ENCODE measurements around the gene BDKRB2. TPM values are rescaled to one million over a fixed set of nuclear protein-coding genes. Genes with fewer than 3 reads are reported as not detected.

Gene BDKRB2
- total RNA-seq, 1 donor from 2014 or later: not detected

- no peaks in the 10 kb centered on the region for H3K9me3 Mint-ChIP-seq
- H3K4me1 Mint-ChIP-seq: no peaks in the 10 kb centered on the region
- no peak overlapping the region for H3K27ac Mint-ChIP-seq
- peaks cover 6% of the 10 kb centered on the region for H3K27me3 Mint-ChIP-seq
- intact Hi-C loops (cut with micrococcal nuclease): no loop called here
- H3K4me3 Mint-ChIP-seq: no peak overlapping the region
- no peak for DNase-seq
- H3K36me3 Mint-ChIP-seq (ENCODE audit: low read depth): no peaks in the 10 kb centered on the region
Measured at GRCh38 chr14:96265383-96266095, 60.9 kb downstream of the BDKRB2 start.

DNA sequence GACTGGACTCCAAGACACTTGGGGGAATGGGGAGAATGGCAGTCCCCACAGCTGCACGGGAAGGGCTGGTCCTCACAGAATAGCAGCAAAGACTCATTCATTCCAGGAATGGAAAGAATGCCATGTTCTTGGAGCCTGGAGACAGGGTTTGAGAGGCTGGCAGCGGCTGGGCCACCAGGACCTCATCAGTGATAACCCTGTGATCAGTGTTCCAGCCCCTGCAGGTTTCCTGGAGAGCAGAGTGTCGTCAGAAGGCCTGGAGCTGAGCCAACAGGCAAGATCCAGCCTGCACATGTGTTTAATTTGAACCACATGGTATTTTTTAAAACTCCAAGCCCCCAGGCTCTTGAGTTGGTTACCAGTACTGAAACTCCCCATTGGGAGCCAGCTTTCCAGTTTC, 62.7 kb downstream of the BDKRB2 start:
- no peaks in the 10 kb centered on the region for H3K4me1 Mint-ChIP-seq
- H3K36me3 Mint-ChIP-seq (ENCODE audit: low read depth): no peaks in the 10 kb centered on the region
- peaks cover 4% of the 10 kb centered on the region for H3K9me3 Mint-ChIP-seq
- no peak for DNase-seq
- H3K4me3 Mint-ChIP-seq: no peak overlapping the region
- H3K27ac Mint-ChIP-seq: no peak overlapping the region
- intact Hi-C loops (cut with micrococcal nuclease): no loop called here
- no peaks in the 10 kb centered on the region for H3K27me3 Mint-ChIP-seq

GRCh38 chr14:96267916-96268315, 63.3 kb downstream of the BDKRB2 start:
- peaks cover 4% of the 10 kb centered on the region for H3K9me3 Mint-ChIP-seq
- H3K27me3 Mint-ChIP-seq: no peaks in the 10 kb centered on the region
- no peaks in the 10 kb centered on the region for H3K36me3 Mint-ChIP-seq (ENCODE audit: low read depth)
- H3K27ac Mint-ChIP-seq: no peak overlapping the region
- no peak for DNase-seq
- H3K4me3 Mint-ChIP-seq: no peak overlapping the region
- intact Hi-C loops (cut with micrococcal nuclease): no loop called here
- H3K4me1 Mint-ChIP-seq: no peaks in the 10 kb centered on the region

- intact Hi-C loops (cut with micrococcal nuclease): no loop called here
- DNase-seq: no peak
- H3K4me3 Mint-ChIP-seq: no peak overlapping the region
- no peaks in the 10 kb centered on the region for H3K27me3 Mint-ChIP-seq
- no peaks in the 10 kb centered on the region for H3K4me1 Mint-ChIP-seq
- H3K27ac Mint-ChIP-seq: no peak overlapping the region
- H3K36me3 Mint-ChIP-seq (ENCODE audit: low read depth): no peaks in the 10 kb centered on the region
- peaks cover 4% of the 10 kb centered on the region for H3K9me3 Mint-ChIP-seq
Measured at GRCh38 chr14:96268431-96269358, 64.1 kb downstream of the BDKRB2 start.

GRCh38 chr14:96269359-96269710, 64.7 kb downstream of the BDKRB2 start:
- Mint-ChIP-seq H3K9me3 (peaks cover 4% of the 10 kb centered on the region), H3K36me3 (ENCODE audit: low read depth) (no peaks in the 10 kb centered on the region), H3K27ac (no peak overlapping the region), H3K4me3 (no peak overlapping the region), H3K27me3 (no peaks in the 10 kb centered on the region), H3K4me1 (no peaks in the 10 kb centered on the region)
- intact Hi-C loops (cut with micrococcal nuclease): no loop called here
- DNase-seq: no peak

DNA sequence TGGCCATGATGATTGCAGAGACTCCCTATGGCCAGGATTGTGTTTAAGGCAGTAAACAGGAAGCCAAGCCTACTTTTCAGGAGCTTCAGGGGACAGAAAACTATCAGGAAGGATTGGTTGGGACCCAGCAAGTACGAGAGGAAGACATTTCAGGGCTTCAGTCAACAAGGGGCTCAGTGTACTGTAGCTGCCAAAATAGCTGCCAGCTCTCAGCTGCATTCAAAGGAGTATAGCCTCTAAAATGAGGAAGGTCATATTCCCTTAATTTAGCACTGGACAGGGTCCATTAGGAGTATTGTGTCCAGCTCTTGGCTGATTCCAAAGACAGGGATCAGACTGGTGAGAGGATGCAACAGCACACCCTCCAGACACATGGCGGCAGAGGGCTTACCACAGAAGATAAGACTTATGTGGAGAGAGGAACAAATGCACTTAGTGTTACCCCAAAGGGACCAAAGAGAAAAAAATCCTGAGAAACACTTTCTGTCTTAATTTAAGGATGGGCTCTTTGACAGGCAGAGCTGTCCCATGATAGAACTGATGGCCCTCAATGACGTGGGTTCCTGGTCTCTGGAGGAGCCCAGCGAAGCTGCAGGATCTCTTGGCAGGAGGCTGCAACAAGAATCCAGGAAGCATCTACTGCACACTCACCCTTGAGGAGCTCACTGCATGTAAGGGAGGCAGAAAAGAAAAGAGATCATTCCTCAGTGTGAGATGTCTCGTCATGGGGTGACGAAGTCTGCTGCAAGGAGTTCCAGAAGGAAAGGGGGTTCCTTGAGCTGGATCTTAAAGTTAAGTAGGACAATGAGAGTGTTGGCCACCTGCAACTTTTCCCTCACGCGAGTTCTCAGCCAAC, 66.2 kb downstream of the BDKRB2 start:
- H3K36me3 Mint-ChIP-seq (ENCODE audit: low read depth): no peaks in the 10 kb centered on the region
- intact Hi-C loops (cut with micrococcal nuclease): loop anchor here (10.0 kb wide), 1 partner anchor 706 kb away; no protein-coding TSS in a partner anchor
- peaks cover 4% of the 10 kb centered on the region for H3K9me3 Mint-ChIP-seq

GRCh38 chr14:96271421-96271762, 66.8 kb downstream of the BDKRB2 start:
- no peak overlapping the region for H3K27ac Mint-ChIP-seq
- H3K4me3 Mint-ChIP-seq: no peak overlapping the region
- intact Hi-C loops (cut with micrococcal nuclease): loop anchor here (10.0 kb wide), 1 partner anchor 707 kb away; no protein-coding TSS in a partner anchor
- H3K4me1 Mint-ChIP-seq: peaks cover 2% of the 10 kb centered on the region
- H3K27me3 Mint-ChIP-seq: no peaks in the 10 kb centered on the region
- no peaks in the 10 kb centered on the region for H3K36me3 Mint-ChIP-seq (ENCODE audit: low read depth)
- peaks cover 4% of the 10 kb centered on the region for H3K9me3 Mint-ChIP-seq
- no peak for DNase-seq

More for the DNA sequence above, 66.2 kb downstream of the BDKRB2 start:
- no peak overlapping the region for H3K4me3 Mint-ChIP-seq
- no peaks in the 10 kb centered on the region for H3K27me3 Mint-ChIP-seq
- H3K27ac Mint-ChIP-seq: no peak overlapping the region
- H3K4me1 Mint-ChIP-seq: peaks cover 2% of the 10 kb centered on the region
- no peak for DNase-seq

DNA sequence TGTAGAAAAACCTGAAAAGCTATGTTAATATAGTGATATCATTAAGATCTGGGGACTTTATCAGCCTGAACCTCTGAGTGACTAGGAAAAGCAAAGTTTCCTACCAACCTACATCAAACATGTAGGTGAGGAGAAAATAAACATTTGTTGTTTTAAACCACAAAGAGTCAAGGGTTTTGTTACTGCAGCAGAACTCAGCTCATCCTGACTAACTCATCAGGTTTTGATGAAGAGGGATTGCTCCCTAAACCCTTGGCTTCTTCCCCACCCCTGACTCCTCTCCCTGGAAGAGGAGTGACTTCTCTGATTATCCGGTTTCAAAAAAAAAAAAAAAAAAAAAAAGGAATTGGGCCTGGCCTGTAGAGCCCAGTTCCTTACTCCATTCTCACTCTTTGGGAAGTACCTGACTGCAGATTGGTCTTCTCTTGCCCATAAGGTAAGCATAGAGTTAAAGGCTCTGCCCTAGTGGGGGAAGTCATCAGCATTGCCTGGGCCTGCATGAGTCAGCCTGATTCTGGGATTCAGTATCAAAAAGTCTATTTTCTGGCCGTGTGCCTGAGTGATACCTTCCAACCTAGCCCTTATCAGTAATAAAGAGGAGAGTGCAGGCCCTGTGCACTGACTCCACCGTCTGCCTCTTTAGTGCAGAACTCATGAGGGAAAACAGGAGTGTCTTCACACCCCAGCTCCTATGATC, 68.3 kb downstream of the BDKRB2 start:
- Mint-ChIP-seq H3K9me3 (peaks cover 7% of the 10 kb centered on the region), H3K4me3 (no peak overlapping the region), H3K27me3 (peaks cover 2% of the 10 kb centered on the region), H3K27ac (no peak overlapping the region), H3K36me3 (ENCODE audit: low read depth) (no peaks in the 10 kb centered on the region), H3K4me1 (peaks cover 2% of the 10 kb centered on the region)
- DNase-seq: no peak
- intact Hi-C loops (cut with micrococcal nuclease): loop anchor here (10.0 kb wide), 1 partner anchor 708 kb away; no protein-coding TSS in a partner anchor

GRCh38 chr14:96273629-96274028, 69.0 kb downstream of the BDKRB2 start:
- no peak for DNase-seq
- intact Hi-C loops (cut with micrococcal nuclease): loop anchor here (10.0 kb wide), 1 partner anchor 709 kb away; no protein-coding TSS in a partner anchor
- H3K27ac Mint-ChIP-seq: no peak overlapping the region
- H3K36me3 Mint-ChIP-seq (ENCODE audit: low read depth): no peaks in the 10 kb centered on the region
- peaks cover 2% of the 10 kb centered on the region for H3K4me1 Mint-ChIP-seq
- H3K27me3 Mint-ChIP-seq: peaks cover 2% of the 10 kb centered on the region
- peaks cover 7% of the 10 kb centered on the region for H3K9me3 Mint-ChIP-seq
- no peak overlapping the region for H3K4me3 Mint-ChIP-seq

- Mint-ChIP-seq H3K4me1 (peaks cover 2% of the 10 kb centered on the region), H3K27ac (no peak overlapping the region), H3K36me3 (ENCODE audit: low read depth) (no peaks in the 10 kb centered on the region), H3K27me3 (peaks cover 2% of the 10 kb centered on the region), H3K4me3 (no peak overlapping the region), H3K9me3 (peaks cover 7% of the 10 kb centered on the region)
- no peak for DNase-seq
- intact Hi-C loops (cut with micrococcal nuclease): loop anchor here (10.0 kb wide), 1 partner anchor 709 kb away; no protein-coding TSS in a partner anchor
Measured at GRCh38 chr14:96274122-96274521, 69.5 kb downstream of the BDKRB2 start.

GRCh38 chr14:96274543-96274942, 69.9 kb downstream of the BDKRB2 start:
- H3K36me3 Mint-ChIP-seq (ENCODE audit: low read depth): peaks cover 2% of the 10 kb centered on the region
- no peak overlapping the region for H3K4me3 Mint-ChIP-seq
- DNase-seq: no peak
- H3K27me3 Mint-ChIP-seq: peaks cover 2% of the 10 kb centered on the region
- peaks cover 2% of the 10 kb centered on the region for H3K4me1 Mint-ChIP-seq
- intact Hi-C loops (cut with micrococcal nuclease): loop anchor here (10.0 kb wide), 1 partner anchor 710 kb away; no protein-coding TSS in a partner anchor
- H3K9me3 Mint-ChIP-seq: peaks cover 7% of the 10 kb centered on the region
- no peak overlapping the region for H3K27ac Mint-ChIP-seq

GRCh38 chr14:96275177-96276112, 70.8 kb downstream of the BDKRB2 start:
- peaks cover 2% of the 10 kb centered on the region for H3K27me3 Mint-ChIP-seq
- H3K4me3 Mint-ChIP-seq: no peak overlapping the region
- peak; percentile 89 for DNase-seq
- peaks cover 2% of the 10 kb centered on the region for H3K4me1 Mint-ChIP-seq
- no peak overlapping the region for H3K27ac Mint-ChIP-seq
- intact Hi-C loops (cut with micrococcal nuclease): loop anchor here (1.0 to 10.0 kb wide), 2 partner anchors 176 to 711 kb away; no protein-coding TSS in a partner anchor
- peaks cover 2% of the 10 kb centered on the region for H3K36me3 Mint-ChIP-seq (ENCODE audit: low read depth)
- H3K9me3 Mint-ChIP-seq: peaks cover 7% of the 10 kb centered on the region
